CD4-positive, alpha-beta T cell treated with Interferon gamma for 1 hour (primary cell): ENCODE results near the gene GALNT2.

ENCODE experiments used
- DNase-seq: peaks from one replicate; pipeline ENCODE4 v3.0.0-alpha.2; 2020

The GALNT2 gene

GRCh38 chr1:230073371-230074035 lies 6.5 kb downstream of the GALNT2 start:
- DNase-seq, result no peak

- DNase-seq, result no peak
Measured at GRCh38 chr1:230074270-230074669, 7.2 kb downstream of the GALNT2 start.

DNA sequence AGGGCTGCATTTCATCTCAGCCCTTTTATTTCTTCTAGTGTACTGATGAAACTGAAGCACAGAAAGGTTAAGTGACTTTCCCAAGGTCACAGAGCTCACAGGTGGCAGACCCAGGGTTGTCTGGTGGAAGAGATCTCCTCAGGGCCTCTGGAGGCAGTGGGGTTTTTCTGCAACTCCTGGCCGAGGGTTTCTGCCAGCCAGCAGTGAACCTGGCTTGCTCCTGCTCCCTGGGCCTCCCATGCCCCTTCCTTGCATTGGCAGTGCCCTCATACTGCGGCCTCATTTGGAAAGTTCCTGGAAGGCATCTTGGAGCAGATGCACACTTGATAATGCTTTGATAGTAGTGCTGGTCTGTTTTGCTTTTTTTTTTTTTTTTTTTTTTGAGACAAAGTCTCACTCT lies 7.7 kb downstream of the GALNT2 start:
- DNase-seq, result no peak

DNA sequence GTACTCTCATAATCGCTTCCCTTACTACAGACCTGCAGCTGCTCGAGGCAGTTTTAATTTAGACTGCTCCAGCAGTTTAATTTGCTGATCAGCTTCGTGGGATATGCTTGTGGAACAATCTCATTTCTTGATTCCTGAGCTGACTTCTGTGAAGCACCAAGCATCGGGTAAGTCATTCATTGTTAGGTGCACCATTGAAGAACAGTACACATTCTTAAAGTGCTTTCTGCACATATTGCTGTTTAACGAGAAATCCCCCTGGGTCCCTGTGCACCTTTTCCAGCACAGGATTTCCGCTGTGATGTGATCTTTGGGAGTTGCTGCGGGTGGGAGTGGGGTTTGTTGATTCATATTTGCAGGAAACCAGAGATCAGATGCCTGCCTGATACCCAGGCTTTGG lies 9.1 kb downstream of the GALNT2 start:
- no peak for DNase-seq

GRCh38 chr1:230077011-230077410 lies 10.0 kb downstream of the GALNT2 start:
- no peak for DNase-seq

DNA sequence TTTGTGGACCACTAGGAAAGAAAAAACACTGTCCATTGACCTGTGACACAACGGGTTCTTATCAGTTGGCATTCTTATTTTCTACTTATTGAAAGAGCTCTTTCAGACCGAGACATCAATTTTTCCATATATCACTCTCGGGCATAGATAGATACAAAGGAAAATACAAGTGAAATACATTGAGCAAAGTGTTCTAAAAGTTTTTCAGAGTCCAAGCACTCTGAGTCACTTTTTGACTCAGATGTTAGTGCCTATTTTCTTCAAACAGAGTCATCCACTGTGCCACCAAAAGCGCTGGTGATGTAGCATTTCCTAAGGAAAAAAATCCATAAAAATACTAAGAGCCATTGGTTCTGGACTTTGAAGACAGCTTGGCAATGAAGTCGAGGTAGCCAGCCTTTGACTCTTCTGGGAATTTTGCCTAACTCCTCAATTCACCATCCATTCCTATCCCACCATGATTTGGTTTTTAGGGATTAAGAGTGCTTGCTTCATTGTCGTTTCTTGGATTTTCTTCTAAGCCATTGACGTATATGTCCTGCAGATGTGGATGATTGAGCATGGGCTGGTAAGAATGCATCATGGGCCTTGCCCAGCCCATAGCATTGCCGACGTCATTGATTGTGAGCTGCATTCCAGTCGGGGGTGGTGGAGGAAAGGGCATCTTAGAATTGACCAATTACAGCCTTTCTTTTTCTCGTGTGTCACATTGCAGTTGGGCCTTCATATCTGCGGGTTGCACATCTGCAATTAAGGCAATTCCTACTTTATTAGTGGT lies 10.6 kb downstream of the GALNT2 start:
- no peak for DNase-seq

GRCh38 chr1:230079199-230080024 lies 12.4 kb downstream of the GALNT2 start:
- no peak for DNase-seq

- DNase-seq, result no peak
Measured at GRCh38 chr1:230080822-230081221, 13.8 kb downstream of the GALNT2 start.

- no peak for DNase-seq
Measured at GRCh38 chr1:230081751-230082150, 14.7 kb downstream of the GALNT2 start.

DNA sequence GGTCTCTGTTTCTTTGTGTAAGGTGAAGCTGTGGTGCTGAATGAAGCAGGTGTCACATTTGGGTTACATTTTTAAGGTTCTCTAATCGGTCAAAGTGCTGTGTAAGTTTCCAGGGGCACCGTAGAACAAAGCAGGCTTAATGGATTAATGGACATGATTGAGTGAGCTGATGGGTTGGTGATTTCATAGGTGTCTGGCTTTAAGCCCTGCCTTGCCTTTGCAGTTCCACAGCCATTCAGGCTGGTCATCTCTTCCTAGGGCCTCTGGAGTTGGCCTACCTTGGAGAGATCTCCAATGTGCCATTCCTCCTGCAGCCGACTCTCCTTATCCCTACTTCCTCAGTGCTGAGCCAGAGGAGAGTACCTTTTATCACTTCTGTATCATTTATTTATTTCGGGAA lies 15.2 kb downstream of the GALNT2 start:
- DNase-seq, result no peak

DNA sequence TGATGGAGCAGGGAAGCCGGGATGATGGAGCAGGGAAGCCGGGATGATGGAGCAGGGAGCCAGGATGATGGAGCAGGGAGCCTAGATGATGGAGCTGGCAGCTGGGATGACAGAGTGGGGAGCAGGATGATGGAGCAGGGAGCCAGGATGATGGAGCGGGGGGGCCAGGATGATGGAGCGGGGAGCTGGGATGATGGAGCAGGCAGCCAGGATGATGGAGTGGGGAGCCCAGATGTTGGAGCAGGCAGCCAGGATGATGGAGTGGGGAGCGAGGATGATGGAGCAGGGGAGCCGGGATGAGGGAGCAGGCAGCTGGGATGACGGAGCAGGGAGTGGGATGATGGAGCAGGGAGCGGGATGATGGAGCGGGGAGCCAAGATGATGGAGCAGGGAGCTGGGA lies 16.0 kb downstream of the GALNT2 start:
- no peak for DNase-seq

DNA sequence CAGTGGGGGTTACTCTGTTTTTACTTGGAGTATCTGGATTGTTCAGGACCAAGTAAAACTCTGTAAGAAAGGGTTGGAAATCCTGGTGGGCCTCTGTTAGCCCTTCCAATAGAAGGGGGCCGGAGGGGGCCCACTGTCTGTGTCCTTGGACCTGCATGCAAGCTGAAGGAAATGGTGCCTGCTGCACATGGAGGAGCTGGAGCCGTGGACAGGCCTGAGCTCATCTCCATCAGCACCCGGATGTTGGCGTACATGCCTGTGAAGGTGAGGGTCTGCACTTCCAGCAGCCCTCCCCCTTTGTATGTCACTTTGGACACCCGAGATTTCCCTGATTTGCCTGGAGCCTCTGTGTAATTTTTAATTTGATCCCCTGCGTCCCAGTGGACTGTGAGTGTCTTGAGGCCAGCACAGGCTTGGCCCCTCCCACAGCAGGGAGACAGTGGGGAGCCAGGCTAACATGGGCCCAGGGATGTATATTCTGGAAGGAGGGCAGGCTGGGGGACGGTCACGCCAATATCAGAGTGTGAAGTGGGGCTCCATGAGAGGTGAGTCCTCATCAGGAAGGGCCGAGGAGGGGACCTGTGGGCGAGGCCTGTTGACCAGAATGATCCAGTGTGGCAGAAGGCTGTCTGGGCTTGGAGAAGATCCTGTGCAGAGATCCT lies 16.8 kb downstream of the GALNT2 start:
- no peak for DNase-seq

- DNase-seq, result no peak
Measured at GRCh38 chr1:230084408-230085177, 17.6 kb downstream of the GALNT2 start.

DNA sequence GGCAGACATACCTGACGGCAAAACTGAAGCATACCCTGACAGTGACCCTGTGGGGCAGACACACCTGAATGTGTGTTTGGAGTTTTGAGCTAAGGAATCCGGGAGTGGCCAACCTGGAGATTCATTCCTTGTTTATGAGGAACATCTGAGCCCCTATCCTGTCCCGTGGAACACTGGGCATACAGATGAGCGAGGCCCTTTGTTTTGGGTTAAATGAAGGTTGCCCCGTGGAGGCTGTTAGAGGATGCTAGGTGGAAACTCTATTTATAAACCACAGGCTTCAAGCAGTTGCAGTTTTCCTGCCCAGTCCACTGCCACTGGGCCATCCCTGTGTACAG lies 18.1 kb downstream of the GALNT2 start:
- no peak for DNase-seq

DNA sequence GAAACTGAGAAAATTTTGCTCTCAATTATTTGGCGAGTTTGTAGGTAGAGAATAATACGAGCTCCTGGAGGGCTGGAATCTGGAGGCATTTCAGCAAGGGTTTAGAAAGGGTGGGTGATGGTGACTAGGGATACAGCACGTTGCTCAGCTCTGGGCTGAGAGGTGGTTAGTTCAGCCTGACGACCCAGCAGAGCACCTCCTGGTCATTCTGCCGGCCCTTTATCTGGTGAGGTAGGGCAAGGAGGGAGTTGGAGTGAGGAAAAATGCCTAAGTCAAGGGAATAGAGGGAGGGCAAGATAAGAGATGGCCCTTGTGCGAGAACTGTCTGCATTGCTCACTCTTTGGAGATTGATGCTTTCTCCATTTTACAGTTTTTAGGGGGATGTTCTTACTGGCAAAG lies 19.1 kb downstream of the GALNT2 start:
- DNase-seq, result no peak

GRCh38 chr1:230087028-230087716 lies 20.1 kb downstream of the GALNT2 start:
- DNase-seq, result no peak

DNA sequence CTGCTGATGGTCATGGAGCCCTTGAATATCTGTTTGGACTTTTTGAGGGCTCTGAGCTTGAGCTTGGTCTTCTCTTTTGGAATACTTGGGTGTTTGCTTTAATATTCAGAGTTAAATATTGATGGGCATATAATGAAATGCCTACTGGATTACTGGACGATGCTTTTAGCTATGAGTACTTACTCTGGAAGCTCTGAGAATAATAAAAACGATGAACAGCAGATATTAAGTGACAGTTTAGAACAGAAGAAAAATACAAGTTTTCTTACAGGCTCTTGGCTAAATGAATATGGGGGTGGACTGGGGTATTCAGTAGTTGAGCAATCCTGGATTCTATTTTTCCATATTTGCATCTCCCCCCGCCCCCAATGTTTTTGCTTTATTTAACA lies 20.7 kb downstream of the GALNT2 start:
- DNase-seq, result no peak

DNA sequence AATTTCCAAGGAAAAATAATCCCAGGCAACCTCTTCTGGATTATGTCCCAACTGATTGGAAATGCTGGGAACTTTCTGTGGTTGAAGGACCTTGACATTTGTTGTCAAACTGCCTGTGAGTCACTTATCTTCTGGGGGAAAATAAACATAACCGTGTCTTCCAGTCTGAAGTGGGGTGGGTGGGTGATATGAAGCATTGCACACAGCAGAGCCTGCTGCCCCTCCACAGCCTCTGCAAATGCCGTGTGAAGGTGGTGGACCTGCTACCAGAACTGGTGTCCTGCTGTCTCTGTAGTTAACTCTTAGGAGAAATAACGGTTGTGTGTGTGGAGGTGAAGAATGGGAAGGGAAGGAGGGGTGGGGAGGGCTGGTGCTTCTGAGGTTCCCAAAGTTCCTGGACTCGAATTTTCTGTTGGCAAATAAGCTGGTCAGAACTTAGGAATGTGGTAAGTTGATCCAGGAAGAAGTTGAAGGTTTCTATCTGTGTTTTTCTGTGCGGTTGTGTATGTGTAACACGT lies 23.2 kb downstream of the GALNT2 start:
- no peak for DNase-seq

- DNase-seq, result no peak
Measured at GRCh38 chr1:230091473-230092231, 24.6 kb downstream of the GALNT2 start.

- no peak for DNase-seq
Measured at GRCh38 chr1:230094746-230095145, 27.7 kb downstream of the GALNT2 start.

- no peak for DNase-seq
Measured at GRCh38 chr1:230095938-230096337, 28.9 kb downstream of the GALNT2 start.
